Coronary artery (tissue), 2 donors: ENCODE data around the gene NUDT1.

Experiments
- DNase-seq: peaks from one replicate; pipeline ENCODE4 v3.0.0-alpha.2; 2017; ENCODE audit warnings: low spot score
- H3K27ac ChIP-seq, 2 donors: fragments of 200-600 bp; sonication (generic); one replicate each; pipeline ENCODE4 v1.5.1; 2016 to 2019
- H3K4me3 ChIP-seq: fragments of 200-600 bp; sonication (generic); 2 replicates; pipeline ENCODE4 v1.5.1; 2016; ENCODE audit warnings: mild to moderate bottlenecking, moderate library complexity
- CTCF ChIP-seq: fragments of 200-600 bp; sonication (generic); IDR thresholded peaks from one replicate; pipeline ENCODE4 v1.5.1; 2019; ENCODE audit warnings: antibody characterized with exemption

The NUDT1 gene

GRCh38 chr7:2249744-2250323, 7.8 kb downstream of the NUDT1 start:
- peak overlapping the region in 1 of 2 donors; percentile 41 for H3K27ac ChIP-seq
- TF ChIP-seq CTCF: no peak
- no peak for DNase-seq
- no peak overlapping the region for H3K4me3 ChIP-seq

GRCh38 chr7:2251381-2251780, 9.4 kb downstream of the NUDT1 start:
- Histone ChIP-seq H3K4me3 (no peak overlapping the region), H3K27ac (no peak overlapping the region)
- no peak for TF ChIP-seq CTCF
- DNase-seq: no peak

GRCh38 chr7:2251841-2252771, 10.1 kb downstream of the NUDT1 start:
- no peak overlapping the region for H3K4me3 ChIP-seq
- TF ChIP-seq CTCF: no peak

GRCh38 chr7:2253021-2253420, 11.0 kb downstream of the NUDT1 start:
- H3K27ac ChIP-seq: no peak overlapping the region
- H3K4me3 ChIP-seq: no peak overlapping the region
- no peak for TF ChIP-seq CTCF
- no peak for DNase-seq

More at GRCh38 chr7:2251841-2252771, 10.1 kb downstream of the NUDT1 start:
- no peak for DNase-seq
- H3K27ac ChIP-seq: no peak overlapping the region

- no peak for DNase-seq
- Histone ChIP-seq H3K4me3 (no peak overlapping the region), H3K27ac (no peak overlapping the region)
- TF ChIP-seq CTCF: no peak
Observed at GRCh38 chr7:2253525-2254244, 11.7 kb downstream of the NUDT1 start.

GRCh38 chr7:2254429-2255144, 12.6 kb downstream of the NUDT1 start:
- no peak for TF ChIP-seq CTCF
- H3K27ac ChIP-seq: no peak overlapping the region

More at GRCh38 chr7:2254429-2255144, 12.6 kb downstream of the NUDT1 start:
- no peak overlapping the region for H3K4me3 ChIP-seq
- no peak for DNase-seq
